Ectodermal cell (in vitro differentiated cells): ENCODE results near the gene FAM13A. TPM values are rescaled to one million over a fixed set of nuclear protein-coding genes. Genes with fewer than 3 reads are reported as not detected.
A peak's percentile ranks its signal among the peaks of the same experiment; 100 is the strongest.

Experiments used
- H3K27ac ChIP-seq: 2 replicates; pipeline ENCODE4 v1.7.0; 2013; ENCODE audit warnings: mild to moderate bottlenecking, low read depth, low read length; ENCODE audit not compliant: insufficient read depth, poor library complexity, severe bottlenecking
- H3K27me3 ChIP-seq: 2 replicates; pipeline ENCODE4 v1.7.0; 2013; ENCODE audit warnings: mild to moderate bottlenecking, low read length; ENCODE audit not compliant: insufficient read depth, control insufficient read depth, poor library complexity, severe bottlenecking
- H3K36me3 ChIP-seq: one replicate; pipeline ENCODE4 v1.7.0; 2013; ENCODE audit warnings: low read length; ENCODE audit not compliant: control insufficient read depth, insufficient read depth
- H3K4me1 ChIP-seq: one replicate; pipeline ENCODE4 v1.7.0; 2013; ENCODE audit warnings: low read length; ENCODE audit not compliant: control insufficient read depth, insufficient read depth
- H3K4me3 ChIP-seq: 2 replicates; pipeline ENCODE4 v1.7.0; 2013; ENCODE audit warnings: low read depth, low read length, control low read depth; ENCODE audit not compliant: insufficient read depth
- H3K9me3 ChIP-seq: 2 replicates; pipeline ENCODE4 v1.7.0; 2013; ENCODE audit warnings: mild to moderate bottlenecking, low read length, moderate library complexity; ENCODE audit not compliant: control insufficient read depth
- WGBS, 2 experiments: methylation state at CpG; one replicate each; pipeline ENCODE4 v1.1.7; 2013; ENCODE audit warnings: missing lambda C conversion rate in 2 of 2; 5-methylcytosine and 5-hydroxymethylcytosine counted together
- polyA plus RNA-seq, 4 experiments: library from polyadenylated mRNA; stranded (reverse); fragments of 50-300 nt; gene quantifications; one replicate each; pipeline ENCODE4 v1.2.3, GENCODE V29; 2013

Gene FAM13A
- polyA plus RNA-seq (2013, experiment 1 of 4): 22.8 TPM
- polyA plus RNA-seq (2013, experiment 2 of 4): 23.9 TPM
- polyA plus RNA-seq (2013, experiment 3 of 4): 19.5 TPM
- polyA plus RNA-seq (2013, experiment 4 of 4): 19.0 TPM

GRCh38 chr4:89056953-89057398, at the start of gene FAM13A:
FAM13A (minus strand) TSS chr4:89057185; CDS start chr4:89056964, 221 bp downstream.
- no peaks in the 10 kb centered on the region for H3K27me3 ChIP-seq
- 0% methylated on average over 9 of the region's 9 CpGs for WGBS, 2 experiments
- H3K9me3 ChIP-seq: no peaks in the 10 kb centered on the region
- no peaks in the 10 kb centered on the region for H3K36me3 ChIP-seq
- H3K4me1 ChIP-seq: peaks cover 12% of the 10 kb centered on the region
- H3K4me3 ChIP-seq: peak within 1 kb of the TSS; percentile 56
- peak within 1 kb of the TSS; percentile 58 for H3K27ac ChIP-seq

GRCh38 chr4:89105726-89106125, 48.7 kb upstream of the FAM13A start:
- H3K4me3 ChIP-seq: no peak overlapping the region
- no peaks in the 10 kb centered on the region for H3K9me3 ChIP-seq
- WGBS, 2 experiments: 82% methylated on average over 6 of the region's 6 CpGs
- no peaks in the 10 kb centered on the region for H3K36me3 ChIP-seq
- H3K27ac ChIP-seq: no peak overlapping the region
- H3K4me1 ChIP-seq: no peaks in the 10 kb centered on the region
- peaks cover 19% of the 10 kb centered on the region for H3K27me3 ChIP-seq

- 94 to 96% methylated on average over 10 to 11 of the region's 11 CpGs for WGBS, 2 experiments
- H3K4me3 ChIP-seq: no peak overlapping the region
- no peaks in the 10 kb centered on the region for H3K9me3 ChIP-seq
- H3K27ac ChIP-seq: no peak overlapping the region
- H3K27me3 ChIP-seq: no peaks in the 10 kb centered on the region
- H3K4me1 ChIP-seq: no peaks in the 10 kb centered on the region
- H3K36me3 ChIP-seq: no peaks in the 10 kb centered on the region
Observed at GRCh38 chr4:89101256-89102161, 44.5 kb upstream of the FAM13A start.

DNA sequence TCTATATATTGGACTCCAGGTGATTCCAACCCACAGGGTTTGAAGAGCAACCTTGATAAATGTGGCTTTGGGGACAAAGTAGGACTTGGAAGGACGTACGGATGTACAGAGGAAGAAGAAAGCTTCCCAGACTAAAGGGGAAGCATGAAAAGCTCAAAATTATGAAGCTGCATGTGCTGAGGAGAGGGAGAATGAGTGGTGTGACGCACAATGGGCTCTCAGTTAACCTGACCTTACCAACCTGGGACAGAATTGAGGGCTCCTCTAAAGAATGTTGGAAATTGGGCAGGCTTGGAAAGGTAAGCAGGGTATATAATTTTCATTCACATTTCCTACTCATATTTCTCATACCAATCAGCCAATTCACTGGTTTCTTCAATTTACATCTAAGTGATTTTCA, 43.9 kb upstream of the FAM13A start:
- Histone ChIP-seq H3K4me3 (no peak overlapping the region), H3K36me3 (no peaks in the 10 kb centered on the region), H3K27me3 (no peaks in the 10 kb centered on the region), H3K9me3 (no peaks in the 10 kb centered on the region), H3K4me1 (no peaks in the 10 kb centered on the region), H3K27ac (no peak overlapping the region)
- 91 to 94% methylated on average over 3 of the region's 3 CpGs for WGBS, 2 experiments

DNA sequence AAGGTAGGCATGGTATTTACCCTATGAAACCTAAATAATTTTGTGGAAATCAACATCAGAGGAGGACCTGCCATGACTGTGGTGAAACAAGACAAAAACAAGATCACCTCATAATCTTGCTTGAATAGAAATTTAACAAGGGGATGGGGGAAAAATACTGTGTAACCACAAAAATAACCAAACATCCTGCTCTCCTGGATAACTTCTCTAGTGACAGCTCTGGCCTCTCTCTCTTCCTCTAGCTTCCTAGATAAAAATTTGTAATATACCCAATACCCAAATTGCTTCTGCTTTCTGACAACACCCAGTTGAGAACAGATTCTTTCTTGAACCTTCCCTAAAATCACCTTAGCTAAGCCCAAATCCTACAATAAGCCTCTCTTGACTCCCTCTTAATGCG, 42.5 kb upstream of the FAM13A start:
- no peaks in the 10 kb centered on the region for H3K4me1 ChIP-seq
- H3K27me3 ChIP-seq: no peaks in the 10 kb centered on the region
- H3K27ac ChIP-seq: no peak overlapping the region
- 80 to 100% methylated on average over 1 of the region's 1 CpG for WGBS, 2 experiments
- H3K9me3 ChIP-seq: no peaks in the 10 kb centered on the region
- no peaks in the 10 kb centered on the region for H3K36me3 ChIP-seq
- no peak overlapping the region for H3K4me3 ChIP-seq

- H3K27me3 ChIP-seq: no peaks in the 10 kb centered on the region
- no peak overlapping the region for H3K27ac ChIP-seq
- no peaks in the 10 kb centered on the region for H3K4me1 ChIP-seq
- H3K4me3 ChIP-seq: no peak overlapping the region
- WGBS, 2 experiments: 100% methylated on average over 1 of the region's 2 CpGs
- H3K36me3 ChIP-seq: no peaks in the 10 kb centered on the region
- no peaks in the 10 kb centered on the region for H3K9me3 ChIP-seq
Observed at GRCh38 chr4:89099034-89099433, 42.0 kb upstream of the FAM13A start.

DNA sequence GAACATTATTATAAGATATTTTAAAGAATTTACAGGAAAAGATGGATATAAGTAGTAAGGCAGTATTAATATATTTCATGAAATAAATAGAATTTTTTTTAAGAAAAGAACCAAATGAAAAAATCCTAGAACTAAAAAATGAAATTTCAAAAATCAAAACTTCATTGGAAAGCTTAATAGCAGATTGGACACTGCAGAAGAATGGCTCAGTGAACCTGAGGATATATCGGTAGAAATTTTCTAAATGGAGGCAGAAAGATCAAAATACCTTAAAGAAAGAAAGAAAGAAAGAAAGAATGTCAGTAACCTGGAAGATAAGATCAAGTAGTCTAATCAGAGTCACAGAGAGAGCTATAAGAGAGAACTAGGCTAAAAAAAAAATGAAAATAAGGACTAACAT, 21.3 kb upstream of the FAM13A start:
- Histone ChIP-seq H3K27me3 (no peaks in the 10 kb centered on the region), H3K9me3 (peaks cover 5% of the 10 kb centered on the region), H3K36me3 (no peaks in the 10 kb centered on the region), H3K27ac (no peak overlapping the region), H3K4me1 (no peaks in the 10 kb centered on the region), H3K4me3 (no peak overlapping the region)
- WGBS, 2 experiments: 95 to 100% methylated on average over 1 of the region's 1 CpG

DNA sequence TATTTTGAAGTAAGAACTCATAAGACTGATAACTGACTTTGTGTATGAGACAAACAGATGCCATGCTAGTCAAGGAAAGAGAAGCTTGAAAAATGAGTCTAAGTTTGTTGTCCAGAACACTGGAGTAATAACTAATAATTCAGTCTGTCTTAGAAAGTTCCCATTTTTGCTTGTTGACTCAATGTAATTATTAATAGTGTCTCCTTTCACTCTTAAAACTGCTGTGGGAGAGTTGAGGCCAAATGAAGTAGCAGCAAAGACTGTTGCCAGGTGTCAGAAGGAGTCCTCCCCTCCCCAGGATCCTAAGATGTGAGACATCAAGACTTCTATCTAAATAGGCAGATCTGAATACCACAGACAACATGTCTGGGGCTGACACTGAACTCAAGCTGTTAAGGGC, 20.8 kb upstream of the FAM13A start:
- Histone ChIP-seq H3K36me3 (no peaks in the 10 kb centered on the region), H3K4me3 (no peak overlapping the region), H3K9me3 (peaks cover 5% of the 10 kb centered on the region)

DNA sequence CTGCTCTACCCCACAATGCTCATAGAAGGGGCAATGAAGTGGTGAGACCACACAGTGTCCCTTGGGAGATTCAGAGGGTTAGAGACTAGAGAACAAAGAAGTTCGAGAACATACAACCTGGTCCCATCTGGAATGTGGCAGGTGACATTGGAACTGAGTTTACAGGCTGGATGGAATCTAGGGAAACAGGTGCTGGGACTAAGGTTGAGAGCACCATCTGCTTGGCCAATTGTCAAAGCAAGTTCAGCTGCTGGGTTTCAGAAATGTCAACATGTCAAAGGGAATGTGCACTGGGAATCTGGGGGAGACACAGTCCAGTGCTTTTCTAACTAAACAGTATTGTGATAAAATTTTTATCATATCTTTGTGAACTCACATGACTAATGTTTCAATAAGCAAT, 15.9 kb upstream of the FAM13A start:
- Histone ChIP-seq H3K4me3 (no peak overlapping the region), H3K36me3 (no peaks in the 10 kb centered on the region), H3K27ac (no peak overlapping the region), H3K27me3 (no peaks in the 10 kb centered on the region), H3K9me3 (peaks cover 4% of the 10 kb centered on the region), H3K4me1 (no peaks in the 10 kb centered on the region)
- 86 to 98% methylated on average over 1 of the region's 1 CpG for WGBS, 2 experiments

More for the DNA sequence above, 20.8 kb upstream of the FAM13A start:
- no peaks in the 10 kb centered on the region for H3K27me3 ChIP-seq
- H3K4me1 ChIP-seq: no peaks in the 10 kb centered on the region
- H3K27ac ChIP-seq: no peak overlapping the region

- H3K9me3 ChIP-seq: no peaks in the 10 kb centered on the region
- H3K27ac ChIP-seq: no peak overlapping the region
- no peak overlapping the region for H3K4me3 ChIP-seq
- no peaks in the 10 kb centered on the region for H3K4me1 ChIP-seq
- no peaks in the 10 kb centered on the region for H3K27me3 ChIP-seq
- 90 to 98% methylated on average over 3 of the region's 3 CpGs for WGBS, 2 experiments
- H3K36me3 ChIP-seq: no peaks in the 10 kb centered on the region
Observed at GRCh38 chr4:89071311-89071710, 14.3 kb upstream of the FAM13A start.
